ENCODE results near the gene RPL11. TPM values are rescaled to one million over a fixed set of nuclear protein-coding genes. Genes with fewer than 3 reads are reported as not detected.

RPL11 gene
- total RNA-seq: 1,241 and 1,359 TPM in 2 replicates

GRCh38 chr1:23691499-23692307 lies at the start of gene RPL11:
Gene RPL11 (plus strand): TSS chr1:23691806. CDS start chr1:23691824, 18 bp downstream.

GRCh38 chr1:23743287-23744152 lies 51.9 kb downstream of the RPL11 start, which contains the start of gene ELOA:
Gene ELOA (plus strand): TSS chr1:23743471. CDS start chr1:23743504, 33 bp downstream.

Other genes starting within 250 kb of the RPL11 start
- gene ASAP3, start 207.6 kb upstream of the RPL11 start, total RNA-seq: 12.2 and 20.3 TPM in 2 replicates
- gene E2F2, start 160.6 kb upstream of the RPL11 start, total RNA-seq: 0.08 and 0.23 TPM in 2 replicates
- gene ID3, start 132.3 kb upstream of the RPL11 start, total RNA-seq: 20.1 and 35.7 TPM in 2 replicates
- gene ELOA, start 51.7 kb downstream of the RPL11 start, total RNA-seq: 21.8 and 38.6 TPM in 2 replicates
- gene PITHD1, start 86.6 kb downstream of the RPL11 start, total RNA-seq: 48.2 and 50.1 TPM in 2 replicates
- gene LYPLA2, start 99.3 kb downstream of the RPL11 start, total RNA-seq: 112 and 128 TPM in 2 replicates
- 150 and 155 TPM in 2 replicates for gene GALE, start 108.9 kb downstream of the RPL11 start, total RNA-seq
- gene HMGCL, start 133.6 kb downstream of the RPL11 start, total RNA-seq: 30.0 and 40.7 TPM in 2 replicates
- 5.5 and 8.9 TPM in 2 replicates for gene FUCA1, start 176.5 kb downstream of the RPL11 start, total RNA-seq
- not detected in 2 replicates for gene CNR2, start 221.6 kb downstream of the RPL11 start, total RNA-seq